CD14-positive monocyte (primary cell): ENCODE measurements around the gene HTR7. TPM values are rescaled to one million over a fixed set of nuclear protein-coding genes. Genes with fewer than 3 reads are reported as not detected.

Experiments
- DNase-seq, 3 donors: peaks; one replicate each; pipeline ENCODE4 v3.0.0-alpha.2; 2011 to 2022
- H2AFZ ChIP-seq: 2 replicates; pipeline ENCODE4 v1.6.0; 2012; ENCODE audit warnings: mild to moderate bottlenecking, low read depth, low read length, inconsistent platforms; ENCODE audit not compliant: insufficient read depth, poor library complexity, severe bottlenecking
- H3K27ac ChIP-seq, 2 donors: 1 replicate in 1 of 2; 2 replicates in 1 of 2; pipeline ENCODE4 v1.5.1; 2012 to 2013; ENCODE audit warnings: low read length in 2 of 2, control low read depth in 1 of 2, inconsistent platforms in 1 of 2, low read depth in 1 of 2, mild to moderate bottlenecking in 1 of 2
- H3K27me3 ChIP-seq, 2 donors: one replicate each; pipeline versions ENCODE4 v1.6.0 to v1.6.1; 2011 to 2013; ENCODE audit warnings: low read length in 2 of 2; ENCODE audit not compliant: control insufficient read depth in 2 of 2, insufficient read depth in 2 of 2
- H3K36me3 ChIP-seq, 2 donors: replicated peaks in 1 of 2; 1 replicate in 1 of 2; 2 replicates in 1 of 2; pipeline versions ENCODE4 v1.5.1 to v1.6.1; 2012 to 2013; ENCODE audit warnings: low read length in 2 of 2, control low read depth in 1 of 2, inconsistent platforms in 1 of 2, mild to moderate bottlenecking in 1 of 2; ENCODE audit not compliant: insufficient read depth in 2 of 2, control insufficient read depth in 1 of 2
- H3K4me1 ChIP-seq, 2 donors: 1 replicate in 1 of 2; 2 replicates in 1 of 2; pipeline versions ENCODE4 v1.5.1 to v1.6.1; 2012 to 2013; ENCODE audit warnings: low read length in 2 of 2, control low read depth in 1 of 2, inconsistent platforms in 1 of 2, mild to moderate bottlenecking in 1 of 2, moderate library complexity in 1 of 2; ENCODE audit not compliant: insufficient read depth in 2 of 2, control insufficient read depth in 1 of 2
- H3K4me2 ChIP-seq: replicated peaks from 2 replicates; pipeline ENCODE3; 2012; ENCODE audit warnings: low read length, moderate library complexity, mild to moderate bottlenecking; ENCODE audit not compliant: poor library complexity, severe bottlenecking; ENCODE audit errors: extremely low read depth
- H3K4me3 ChIP-seq, 3 experiments: fragments of 200-600 bp in 1 of 3; sonication (generic) in 1 of 3; replicated peaks in 1 of 3; 1 replicate in 2 of 3; 2 replicates in 1 of 3; pipeline ENCODE4 v1.5.1; 2011 to 2013; ENCODE audit warnings: low read length in 3 of 3, mild to moderate bottlenecking in 3 of 3, control low read depth in 2 of 3, low read depth in 2 of 3, inconsistent platforms in 1 of 3, moderate library complexity in 1 of 3
- H3K79me2 ChIP-seq: 2 replicates; pipeline ENCODE4 v1.6.0; 2012; ENCODE audit warnings: mild to moderate bottlenecking, control low read depth, inconsistent platforms, low read length, moderate library complexity; ENCODE audit not compliant: insufficient read depth
- H3K9ac ChIP-seq: 2 replicates; pipeline ENCODE4 v1.6.0; 2017; ENCODE audit warnings: low read length, mild to moderate bottlenecking; ENCODE audit not compliant: insufficient read depth, poor library complexity, severe bottlenecking
- H3K9me3 ChIP-seq, 2 donors: replicated peaks in 1 of 2; 1 replicate in 1 of 2; 2 replicates in 1 of 2; pipeline versions ENCODE4 v1.5.1 to v1.6.1; 2012 to 2013; ENCODE audit warnings: low read length in 2 of 2, control low read depth in 1 of 2; ENCODE audit not compliant: control insufficient read depth in 1 of 2, insufficient read depth in 1 of 2
- H4K20me1 ChIP-seq: 2 replicates; pipeline ENCODE4 v1.6.0; 2012; ENCODE audit warnings: mild to moderate bottlenecking, low read length, control low read depth, moderate library complexity; ENCODE audit not compliant: insufficient read depth
- H3K27ac Mint-ChIP-seq, 7 donors: one replicate each; pipeline ENCODE4 v1.8.0; 2020; ENCODE audit warnings: mild to moderate bottlenecking in 7 of 7, mixed read lengths in 7 of 7, moderate library complexity in 6 of 7, inconsistent platforms in 2 of 7
- H3K27me3 Mint-ChIP-seq, 3 donors: one replicate each; pipeline ENCODE4 v1.8.0; 2021 to 2022; ENCODE audit warnings: low read depth in 3 of 3, mild to moderate bottlenecking in 3 of 3, mixed read lengths in 3 of 3, moderate library complexity in 3 of 3, inconsistent platforms in 1 of 3
- H3K36me3 Mint-ChIP-seq, 2 donors: one replicate each; pipeline ENCODE4 v1.8.0; 2020; ENCODE audit warnings: mixed read lengths in 2 of 2, inconsistent platforms in 1 of 2, mild to moderate bottlenecking in 1 of 2
- H3K4me1 Mint-ChIP-seq: one replicate; pipeline ENCODE4 v1.8.0; 2020; ENCODE audit warnings: mild to moderate bottlenecking, mixed read lengths
- H3K4me3 Mint-ChIP-seq, 2 donors: one replicate each; pipeline ENCODE4 v1.8.0; 2020; ENCODE audit warnings: mild to moderate bottlenecking in 2 of 2, mixed read lengths in 2 of 2, moderate library complexity in 1 of 2
- H3K9me3 Mint-ChIP-seq, 7 donors: one replicate each; pipeline ENCODE4 v1.8.0; 2020 to 2022; ENCODE audit warnings: mixed read lengths in 7 of 7, mild to moderate bottlenecking in 6 of 7, moderate library complexity in 6 of 7, inconsistent platforms in 2 of 7
- CTCF ChIP-seq: fragments of 200-600 bp; IDR thresholded peaks from one replicate; pipeline ENCODE4 v1.8.0; 2022; ENCODE audit warnings: antibody characterized with exemption, mild to moderate bottlenecking
- WGBS: methylation state at CpG from one replicate; pipeline ENCODE4 v1.1.5; 2013; ENCODE audit warnings: missing lambda C conversion rate; ENCODE audit not compliant: insufficient coverage; 5-methylcytosine and 5-hydroxymethylcytosine counted together
- intact Hi-C, 2 donors: fragments of 100-400 bp; cut with micrococcal nuclease; formaldehyde crosslinking; loops; one replicate each; pipeline versions ENCODE4 v1.15.0 to v1.15.1; 2023
- polyA plus RNA-seq, 3 donors: library from polyadenylated mRNA; depleted of rRNA in 1 of 3; unstranded in 2 of 3; stranded (reverse) in 1 of 3; fragments of 300-500 nt in 2 of 3; fragments of >200 nt in 1 of 3; fragmentation: Illumina TruSeq in 2 of 3; gene quantifications; 1 replicate in 2 of 3; 2 replicates in 1 of 3; pipeline ENCODE4 v1.2.3, GENCODE V29; 2012 to 2021

Gene HTR7
- polyA plus RNA-seq, 3 donors: 0.95 to 1.6 (median 1.1) TPM

- H3K27me3 Mint-ChIP-seq: peaks cover 1 to 5% (median 3%) of the 10 kb centered on the region in 3 donors
- peak overlapping the region in 2 of 7 donors; percentile 45 to 54 for H3K27ac Mint-ChIP-seq
- intact Hi-C loops: no loop called here
- H3K9me3 Mint-ChIP-seq: peaks cover 19 to 27% (median 24%) of the 10 kb centered on the region in 7 donors
- H3K4me2 ChIP-seq: no peak overlapping the region
- no peaks in the 10 kb centered on the region for H3K79me2 ChIP-seq
- no peak for TF ChIP-seq CTCF
- H3K9ac ChIP-seq: no peak overlapping the region
- H3K36me3 Mint-ChIP-seq: peaks cover 2 to 4% of the 10 kb centered on the region in 2 donors
- no peak overlapping the region for H2AFZ ChIP-seq
- no peak overlapping the region for H3K4me3 Mint-ChIP-seq
- peaks cover 4% of the 10 kb centered on the region for H3K4me1 Mint-ChIP-seq
- no peaks in the 10 kb centered on the region for H3K36me3 ChIP-seq
- H4K20me1 ChIP-seq: no peaks in the 10 kb centered on the region
- H3K9me3 ChIP-seq: peaks cover 14 to 21% of the 10 kb centered on the region in 2 donors
- H3K27me3 ChIP-seq: no peaks in the 10 kb centered on the region
- peaks cover 4 to 9% of the 10 kb centered on the region in 2 donors for H3K4me1 ChIP-seq
- DNase-seq: peak; percentile 50 to 66 (median 58)
- no peak overlapping the region for H3K4me3 ChIP-seq
- no peak overlapping the region for H3K27ac ChIP-seq
- 0% methylated on average over 1 of the region's 1 CpG for WGBS
Measured at GRCh38 chr10:90847436-90847835, 10.4 kb downstream of the HTR7 start.

- Mint-ChIP-seq H3K9me3 (peaks cover 17 to 24% (median 21%) of the 10 kb centered on the region in 7 donors), H3K4me3 (no peak overlapping the region), H3K36me3 (peaks cover 1 to 4% of the 10 kb centered on the region in 2 donors), H3K4me1 (peaks cover 4% of the 10 kb centered on the region), H3K27me3 (peaks cover 1 to 5% (median 3%) of the 10 kb centered on the region in 3 donors), H3K27ac (no peak overlapping the region)
- H4K20me1 ChIP-seq: no peaks in the 10 kb centered on the region
- no peak for DNase-seq
- H3K9me3 ChIP-seq: peaks cover 14 to 21% of the 10 kb centered on the region in 2 donors
- no peaks in the 10 kb centered on the region for H3K79me2 ChIP-seq
- no peak overlapping the region for H3K4me2 ChIP-seq
- H3K9ac ChIP-seq: no peak overlapping the region
- H3K36me3 ChIP-seq: no peaks in the 10 kb centered on the region
- intact Hi-C loops: no loop called here
- no peak overlapping the region for H3K27ac ChIP-seq
- H3K4me1 ChIP-seq: peaks cover 4 to 9% of the 10 kb centered on the region in 2 donors
- no peak overlapping the region for H2AFZ ChIP-seq
- no peak overlapping the region for H3K4me3 ChIP-seq
- TF ChIP-seq CTCF: no peak
- WGBS: no CpG with 5 or more reads among the region's 1 CpG
- no peaks in the 10 kb centered on the region for H3K27me3 ChIP-seq
Measured at GRCh38 chr10:90846746-90847145, 11.1 kb downstream of the HTR7 start.
